ENCODE measurements around the gene TNK1. TPM values are rescaled to one million over a fixed set of nuclear protein-coding genes. Genes with fewer than 3 reads are reported as not detected.

TNK1 gene
- total and polyA plus RNA-seq, 9 of the 15 experiments (the other 6 are each of a cell fraction or from before 2014, with no cell fraction given): 0.28 to 5.2 (median 2.1) TPM

GRCh38 chr17:7415784-7416183 is 34.9 kb downstream of the TNK1 start:
- peaks cover 0 to 18% of the 10 kb centered on the region in 2 experiments; a peak in 2 of 5 replicates for H3K4me1 ChIP-seq (replicated peaks in 1 of 2; ENCODE audit: control insufficient read depth in 2 of 2, insufficient read depth in 2 of 2, low read length in 2 of 2)
- no peaks in the 10 kb centered on the region for H3K9me3 ChIP-seq (replicated peaks; ENCODE audit: control insufficient read depth, insufficient read depth, low read depth, low read length)
- H3K36me3 ChIP-seq (ENCODE audit: control insufficient read depth, insufficient read depth, low read length): no peaks in the 10 kb centered on the region
- H3K9ac ChIP-seq (ENCODE audit: insufficient read depth in 1 of 2, low read depth in 2 of 2, low read length in 2 of 2): no peak overlapping the region
- no peaks in the 10 kb centered on the region for H3K27me3 ChIP-seq (ENCODE audit: control insufficient read depth in 2 of 2, insufficient read depth in 2 of 2, low read length in 2 of 2)
- H3K4me2 ChIP-seq (ENCODE audit: insufficient read depth, low read length): no peak overlapping the region
- CTCF ChIA-PET (ENCODE audit: low intra/inter-chr PET ratio): no interaction called here
- POLR2A ChIA-PET: no interaction called here
- BruUV-seq (replicated peaks): no TSS peak
- 85% methylated on average over 15 of the region's 23 CpGs for WGBS (ENCODE audit: insufficient coverage, low coverage, missing lambda C conversion rate)
- FAIRE-seq (no peak), DNase-seq (ENCODE audit: extremely low read depth in 1 of 4, low spot score in 3 of 4) (no peak), ATAC-seq (no peak)
- H3K79me2 ChIP-seq (ENCODE audit: control insufficient read depth, insufficient read depth, low read length): no peaks in the 10 kb centered on the region
- no peaks in the 10 kb centered on the region for H3K9me1 ChIP-seq (ENCODE audit: control insufficient read depth, insufficient read depth, low read length)
- no peak overlapping the region for H2AFZ ChIP-seq (ENCODE audit: low read depth, low read length)
- TF ChIP-seq ELF1 (tag; IDR thresholded peaks at IDR 0.05): no peak
- no peak for TF ChIP-seq PPARD (CRISPR knock-in tag; IDR thresholded peaks at IDR 0.05)
- TF ChIP-seq ZNF445 (CRISPR knock-in tag; IDR thresholded peaks at IDR 0.05; ENCODE audit: low read depth): no peak
- TF ChIP-seq TGIF2 (CRISPR knock-in tag; IDR thresholded peaks at IDR 0.05): no peak
- TF ChIP-seq KLF6 (CRISPR knock-in tag; IDR thresholded peaks at IDR 0.05; ENCODE audit: borderline replicate concordance): no peak
- TF ChIP-seq ATF3 (IDR thresholded peaks at IDR 0.05): peak; percentile 59
- TF ChIP-seq ATF3 (CRISPR knock-in tag; conservative IDR thresholded peaks at IDR 0.05): no peak
- no peak for TF ChIP-seq KDM5B (IDR thresholded peaks at IDR 0.05; ENCODE audit: insufficient replicate concordance, low read depth, low read length)
- intact Hi-C loops (cut with micrococcal nuclease) (no loop called here), in situ Hi-C loops (cut with MboI) (no loop called here)
- H3K4me3 ChIP-seq: no peak overlapping the region
- no peaks in the 10 kb centered on the region for H4K20me1 ChIP-seq (replicated peaks; ENCODE audit: control insufficient read depth, insufficient read depth, low read length)
- no peak overlapping the region for H3K27ac ChIP-seq (ENCODE audit: extremely low read depth, low read depth, low read length)
